ENCODE measurements around the gene ITPKA.

GRCh38 chr15:41484937-41485625, 8.6 kb upstream of the ITPKA start:
- TF ChIP-seq CTCF (IDR thresholded peaks at IDR 0.05) (no peak), POLR2A (IDR thresholded peaks at IDR 0.05) (no peak)
